GM12865 (cell line): Measurements from ENCODE around the gene DBNDD2.

Experiments used
- DNase-seq: peaks from one replicate; pipeline ENCODE4 v3.0.0; 2010; ENCODE audit warnings: low read depth
- H3K4me3 ChIP-seq: 2 replicates; pipeline ENCODE4 v1.5.1; 2011; ENCODE audit warnings: mild to moderate bottlenecking, low read depth, low read length, control low read depth
- CTCF ChIP-seq: IDR thresholded peaks from 2 replicates; pipeline ENCODE4 v1.5.1; 2011; ENCODE audit warnings: low read length, control low read depth, low read depth, inconsistent platforms; ENCODE audit not compliant: insufficient read depth; ENCODE audit errors: missing control alignments

The DBNDD2 gene

DNA sequence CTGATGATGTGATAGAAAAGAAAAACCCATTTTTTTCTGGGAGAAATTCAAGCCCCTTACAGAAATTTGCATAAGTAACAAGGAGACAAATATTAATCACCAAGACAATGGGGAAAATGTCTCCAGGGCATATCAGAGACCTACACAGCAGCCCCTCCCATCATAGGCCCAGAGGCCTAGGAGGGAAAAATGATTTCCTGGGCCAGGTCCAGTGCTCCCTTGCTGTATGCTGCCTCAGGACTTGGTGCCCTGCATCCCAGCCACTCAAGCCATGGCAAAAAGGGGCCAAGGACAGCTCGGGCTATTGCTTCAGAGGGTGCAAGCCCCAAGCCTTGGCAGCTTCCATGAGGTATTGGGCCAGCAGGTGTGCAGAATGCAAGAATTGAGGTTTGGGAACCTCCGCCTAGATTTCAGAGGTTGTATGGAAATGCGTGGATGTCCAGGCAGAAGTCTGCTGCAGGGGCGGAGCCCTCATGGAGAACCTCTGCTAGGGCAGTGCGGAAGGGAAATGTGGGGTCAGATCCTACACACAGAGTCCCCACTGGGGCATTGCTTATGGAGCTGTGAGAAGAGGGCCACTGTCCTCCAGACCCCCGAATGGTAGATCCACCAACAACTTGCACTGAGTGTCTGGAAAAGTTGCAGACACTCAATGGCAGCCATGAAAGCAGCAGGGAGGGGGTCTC, 7.6 kb upstream of the DBNDD2 start:
- no peak for TF ChIP-seq CTCF
- no peak for DNase-seq
- no peak overlapping the region for H3K4me3 ChIP-seq

DNA sequence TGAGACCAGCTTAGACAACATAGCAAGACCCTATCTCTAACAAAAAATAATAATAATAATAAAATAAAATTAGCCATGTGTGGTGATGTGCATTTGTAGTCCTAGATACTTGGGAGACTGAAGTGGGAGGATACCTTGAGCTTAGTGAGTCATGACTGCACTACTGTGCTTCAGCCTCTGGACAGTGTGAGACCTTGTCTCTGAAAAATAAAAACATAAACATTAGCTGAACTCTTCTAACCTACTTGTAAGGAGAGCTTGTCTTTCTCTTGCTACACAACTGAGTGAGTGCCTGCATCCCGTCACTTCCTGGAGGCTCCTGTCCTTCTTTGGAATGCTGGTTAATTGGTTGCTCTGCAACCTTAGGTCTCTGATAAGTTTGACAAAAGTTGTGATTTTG, 5.1 kb upstream of the DBNDD2 start:
- DNase-seq = no peak
- no peak for TF ChIP-seq CTCF
- no peak overlapping the region for H3K4me3 ChIP-seq

- TF ChIP-seq CTCF = no peak
- no peak overlapping the region for H3K4me3 ChIP-seq
- DNase-seq = no peak
These were observed 3.7 kb upstream of the DBNDD2 start for GRCh38 chr20:45404438-45404837.

DNA sequence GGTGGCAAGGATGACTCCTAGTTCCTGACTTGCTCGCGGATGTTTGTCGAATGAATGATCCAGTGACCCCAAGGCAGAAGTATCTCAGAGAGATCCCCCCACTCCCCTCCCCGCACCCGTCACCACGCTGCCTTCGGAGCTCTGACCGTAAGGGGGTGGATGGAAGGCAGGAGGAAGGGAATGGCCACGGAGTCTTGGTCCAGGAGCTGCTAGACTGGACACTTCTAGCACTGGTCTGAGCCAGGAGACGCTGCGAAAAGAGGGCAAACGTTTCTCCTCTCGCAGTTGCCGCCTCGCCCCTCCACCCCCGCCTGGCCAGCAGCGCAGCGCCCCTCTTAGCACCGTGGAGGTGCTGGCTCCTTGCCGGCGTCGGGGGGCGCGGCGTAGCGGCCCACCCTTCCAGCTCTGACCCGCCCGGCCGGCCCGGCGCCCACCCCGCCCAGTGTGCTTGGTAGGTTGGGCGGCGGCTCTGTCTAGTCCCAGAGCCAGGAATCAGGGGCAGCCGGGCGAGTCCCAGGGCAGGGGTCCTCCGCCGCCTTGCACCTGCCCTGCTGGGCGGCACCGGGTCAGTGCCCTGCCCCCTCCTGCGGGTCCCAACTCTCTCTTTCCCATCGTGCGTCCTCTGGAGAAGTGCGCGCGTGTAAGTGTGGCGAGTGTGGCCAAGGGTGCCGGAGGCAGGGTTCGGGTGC, 2.4 kb upstream of the DBNDD2 start:
- no peak for TF ChIP-seq CTCF

GRCh38 chr20:45406260-45407066, 1.6 kb upstream of the DBNDD2 start:
- H3K4me3 ChIP-seq = no peak overlapping the region; the same call in 1 of the 2 replicates
- TF ChIP-seq CTCF = no peak
- no peak for DNase-seq

More for the DNA sequence above, 2.4 kb upstream of the DBNDD2 start:
- no peak for DNase-seq
- H3K4me3 ChIP-seq = no peak overlapping the region; the same call in 1 of the 2 replicates

- DNase-seq = no peak
- H3K4me3 ChIP-seq = no peak overlapping the region
- no peak for TF ChIP-seq CTCF
These were observed 883 bp upstream of the DBNDD2 start for GRCh38 chr20:45407067-45407745.
